Erythroblast (primary cell): ENCODE measurements around the gene PAQR9.

ENCODE experiments used
- GATA1 ChIP-seq: IDR thresholded peaks from 2 replicates; pipeline ENCODE4 v1.6.1; 2011; ENCODE audit warnings: low read depth, mild to moderate bottlenecking, control low read depth, low read length, moderate library complexity
- POLR2A ChIP-seq: IDR thresholded peaks from 2 replicates; pipeline ENCODE4 v1.6.1; 2011; ENCODE audit warnings: mild to moderate bottlenecking, low read length

DNA sequence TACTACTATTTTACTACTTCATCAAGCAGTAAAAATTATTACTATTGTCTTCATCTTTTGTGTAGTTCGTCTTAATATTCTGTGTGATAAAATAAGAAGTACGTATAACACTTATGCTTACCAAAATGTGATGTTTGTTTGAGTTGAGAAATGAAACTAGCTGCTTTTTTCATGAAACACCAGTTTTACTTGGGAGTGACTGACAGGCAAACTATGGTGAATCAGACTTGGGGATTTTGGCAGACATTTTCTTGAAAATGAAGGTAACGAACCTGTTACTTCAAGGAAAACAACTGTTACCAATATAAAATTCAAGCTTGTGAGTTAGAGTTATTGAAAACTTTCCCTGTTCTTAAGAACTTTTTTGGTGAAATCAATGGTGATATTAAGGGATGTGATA is 48.2 kb upstream of the PAQR9 start:
- no peak for TF ChIP-seq POLR2A
- TF ChIP-seq GATA1: no peak
